ENCODE measurements around the gene PFAS. TPM values are rescaled to one million over a fixed set of nuclear protein-coding genes. Genes with fewer than 3 reads are reported as not detected.
"Not testable (repeated sequence)": the region's sequence is repeated elsewhere in the genome, so short reads cannot be mapped to it uniquely, and the experiment has no call there.

The PFAS gene
- total RNA-seq, 1 experiment from 2014 or later = 72.8 TPM

- H3K36me3 ChIP-seq = peaks cover 19% of the 10 kb centered on the region
- no peaks in the 10 kb centered on the region for H3K27me3 ChIP-seq
- no peaks in the 10 kb centered on the region for H3K9me3 ChIP-seq
- H3K4me3 ChIP-seq = no peak overlapping the region
- DNase-seq = no peak
Observed at GRCh38 chr17:8224891-8225812, 23.9 kb upstream of the PFAS start.

- DNase-seq = peak; percentile 69
- Histone ChIP-seq H3K27me3 (no peaks in the 10 kb centered on the region), H3K9me3 (no peaks in the 10 kb centered on the region), H3K36me3 (peaks cover 21% of the 10 kb centered on the region), H3K4me3 (peak overlapping the region; percentile 50)
Observed at GRCh38 chr17:8225813-8226535, 23.1 kb upstream of the PFAS start.

GRCh38 chr17:8226536-8227237 lies 22.4 kb upstream of the PFAS start:
- DNase-seq = peak; percentile 86
- Histone ChIP-seq H3K36me3 (peaks cover 25% of the 10 kb centered on the region), H3K27me3 (no peaks in the 10 kb centered on the region), H3K9me3 (no peaks in the 10 kb centered on the region), H3K4me3 (peak overlapping the region; percentile 50)

- peaks cover 25% of the 10 kb centered on the region for H3K36me3 ChIP-seq
- H3K9me3 ChIP-seq = no peaks in the 10 kb centered on the region
- no peak for DNase-seq
- no peaks in the 10 kb centered on the region for H3K27me3 ChIP-seq
- peak overlapping the region; percentile 50 for H3K4me3 ChIP-seq
Observed at GRCh38 chr17:8227238-8227581, 21.9 kb upstream of the PFAS start.

GRCh38 chr17:8231701-8232100 lies 17.4 kb upstream of the PFAS start:
- Histone ChIP-seq H3K4me3 (no peak overlapping the region), H3K9me3 (no peaks in the 10 kb centered on the region), H3K36me3 (peaks cover 52% of the 10 kb centered on the region), H3K27me3 (no peaks in the 10 kb centered on the region)
- no peak for DNase-seq

GRCh38 chr17:8234361-8235270 lies 14.5 kb upstream of the PFAS start:
- no peaks in the 10 kb centered on the region for H3K27me3 ChIP-seq
- H3K9me3 ChIP-seq = no peaks in the 10 kb centered on the region
- H3K36me3 ChIP-seq = peaks cover 54% of the 10 kb centered on the region
- H3K4me3 ChIP-seq = no peak overlapping the region
- DNase-seq = no peak

- H3K27me3 ChIP-seq = no peaks in the 10 kb centered on the region
- H3K36me3 ChIP-seq = peaks cover 51% of the 10 kb centered on the region
- no peaks in the 10 kb centered on the region for H3K9me3 ChIP-seq
- no peak for DNase-seq
- H3K4me3 ChIP-seq = no peak overlapping the region
Observed at GRCh38 chr17:8235676-8236075, 13.4 kb upstream of the PFAS start.

GRCh38 chr17:8237175-8237574 lies 11.9 kb upstream of the PFAS start:
- Histone ChIP-seq H3K27me3 (no peaks in the 10 kb centered on the region), H3K4me3 (no peak overlapping the region), H3K36me3 (peaks cover 51% of the 10 kb centered on the region), H3K9me3 (no peaks in the 10 kb centered on the region)
- DNase-seq = no peak

- Histone ChIP-seq H3K36me3 (peaks cover 49% of the 10 kb centered on the region), H3K27me3 (no peaks in the 10 kb centered on the region), H3K4me3 (no peak overlapping the region), H3K9me3 (no peaks in the 10 kb centered on the region)
- no peak for DNase-seq
Observed at GRCh38 chr17:8237886-8238285, 11.2 kb upstream of the PFAS start.

GRCh38 chr17:8243827-8244226 lies 5.3 kb upstream of the PFAS start:
- no peak overlapping the region for H3K4me3 ChIP-seq
- no peaks in the 10 kb centered on the region for H3K9me3 ChIP-seq
- DNase-seq = no peak
- H3K36me3 ChIP-seq = peaks cover 21% of the 10 kb centered on the region
- H3K27me3 ChIP-seq = no peaks in the 10 kb centered on the region

- Histone ChIP-seq H3K27me3 (no peaks in the 10 kb centered on the region), H3K36me3 (peaks cover 18% of the 10 kb centered on the region), H3K4me3 (no peak overlapping the region), H3K9me3 (no peaks in the 10 kb centered on the region)
- no peak for DNase-seq
Observed at GRCh38 chr17:8244768-8245167, 4.3 kb upstream of the PFAS start.

- peaks cover 32% of the 10 kb centered on the region for H3K36me3 ChIP-seq
Observed at GRCh38 chr17:8249621-8250500, 772 bp downstream of the PFAS start.

GRCh38 chr17:8251411-8251810 lies 2.3 kb downstream of the PFAS start:
- H3K27me3 ChIP-seq, DNase-seq, H3K4me3 ChIP-seq, H3K9me3 ChIP-seq: not testable (repeated sequence)
- peaks cover 43% of the 10 kb centered on the region for H3K36me3 ChIP-seq

More at GRCh38 chr17:8249621-8250500, 772 bp downstream of the PFAS start:
- Histone ChIP-seq H3K4me3 (peak overlapping the region; percentile 91), H3K27me3 (no peaks in the 10 kb centered on the region), H3K9me3 (no peaks in the 10 kb centered on the region)
- no peak for DNase-seq

GRCh38 chr17:8253801-8254200 lies 4.7 kb downstream of the PFAS start:
- Histone ChIP-seq H3K4me3 (no peak overlapping the region), H3K27me3 (no peaks in the 10 kb centered on the region), H3K36me3 (peaks cover 64% of the 10 kb centered on the region), H3K9me3 (no peaks in the 10 kb centered on the region)
- DNase-seq = no peak

- peaks cover 73% of the 10 kb centered on the region for H3K36me3 ChIP-seq
- H3K27me3 ChIP-seq = no peaks in the 10 kb centered on the region
- no peak for DNase-seq
- H3K4me3 ChIP-seq = no peak overlapping the region
- no peaks in the 10 kb centered on the region for H3K9me3 ChIP-seq
Observed at GRCh38 chr17:8254881-8255280, 5.8 kb downstream of the PFAS start.

Data from MG63 (cell line).